ENCODE results near the gene STX5.
"Not testable (repeated sequence)": the region's sequence is repeated elsewhere in the genome, so short reads cannot be mapped to it uniquely, and the experiment has no call there.

STX5 gene

DNA sequence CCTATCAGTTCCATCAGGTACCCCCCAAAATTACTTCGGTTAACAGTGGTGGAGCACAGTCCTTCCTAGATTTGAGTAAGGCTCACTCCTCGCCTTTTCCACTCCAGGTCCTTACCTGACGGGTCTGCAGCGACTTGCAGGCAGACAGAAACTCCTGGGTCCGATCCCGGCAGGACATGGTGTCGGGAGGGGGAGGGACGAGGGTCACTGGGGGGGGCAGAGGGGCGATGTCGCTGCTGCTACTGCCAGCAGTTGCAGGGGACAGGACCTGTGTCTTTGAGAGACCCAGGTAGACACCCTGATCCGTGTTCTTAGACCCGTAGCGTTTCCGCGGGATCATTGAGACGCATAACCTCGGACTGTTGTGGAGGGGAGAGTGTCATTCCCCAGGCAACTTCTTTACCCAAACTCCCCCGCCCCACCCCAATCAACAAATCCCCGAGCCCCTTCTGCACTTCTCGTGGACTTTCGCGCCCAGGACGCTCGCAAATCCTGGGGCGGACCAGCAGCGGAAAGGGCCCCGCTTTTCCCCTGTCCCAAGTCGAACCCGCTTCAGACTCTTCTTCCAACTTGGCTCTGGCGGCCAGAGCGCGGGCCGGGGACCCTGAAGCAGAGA is 839 bp downstream of the STX5 start:
- no peaks in the 10 kb centered on the region for H3K27me3 ChIP-seq (ENCODE audit: control insufficient read depth in 5 of 5, insufficient read depth in 4 of 5, low read length in 5 of 5)
- H3K4me3 ChIP-seq (ENCODE audit: low read depth in 1 of 5, low read length in 5 of 5) = peak overlapping the region; percentile 83 to 94 (median 91)
- H3K27ac ChIP-seq (ENCODE audit: low read depth, low read length) = peak overlapping the region; percentile 96
- H3K9me3 ChIP-seq (ENCODE audit: control insufficient read depth in 5 of 5, low read length in 5 of 5) = no peaks in the 10 kb centered on the region
- peaks cover 10 to 41% (median 39%) of the 10 kb centered on the region in 5 donors for H3K36me3 ChIP-seq (ENCODE audit: control insufficient read depth in 5 of 5, insufficient read depth in 5 of 5, low read length in 5 of 5)
- peak overlapping the region; percentile 86 to 95 (median 92) for H3K9ac ChIP-seq (ENCODE audit: low read length in 5 of 5)
- H3K4me1 ChIP-seq (ENCODE audit: control insufficient read depth in 5 of 5, insufficient read depth in 5 of 5, low read length in 5 of 5) = peaks cover 13 to 40% (median 35%) of the 10 kb centered on the region in 5 donors

DNA sequence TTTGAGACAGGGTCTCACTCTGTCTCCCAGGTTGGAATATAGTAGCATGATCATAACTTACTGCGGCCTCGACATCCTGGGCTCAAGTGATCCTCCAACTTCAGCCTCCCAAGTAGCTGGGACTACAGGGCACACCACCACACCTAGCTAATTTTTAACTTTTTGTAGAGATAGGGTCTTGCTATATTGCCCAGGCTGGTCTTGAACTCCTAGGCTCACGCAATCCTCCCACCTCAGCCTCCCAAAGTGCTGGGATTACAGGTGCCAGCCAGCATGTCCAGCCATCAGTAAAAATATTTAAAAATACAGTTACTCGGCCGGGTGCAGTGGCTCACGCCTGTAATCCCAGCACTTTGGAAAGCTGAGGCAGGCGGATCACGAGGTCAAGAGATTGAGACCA is 3.7 kb downstream of the STX5 start:
- not testable (repeated sequence) for H3K9ac ChIP-seq (ENCODE audit: low read length in 5 of 5); H3K9me3 ChIP-seq (ENCODE audit: control insufficient read depth in 5 of 5, low read length in 5 of 5); H3K4me3 ChIP-seq (ENCODE audit: low read depth in 1 of 5, low read length in 5 of 5); H3K27me3 ChIP-seq (ENCODE audit: control insufficient read depth in 5 of 5, insufficient read depth in 4 of 5, low read length in 5 of 5); H3K27ac ChIP-seq (ENCODE audit: low read depth, low read length)
- peaks cover 10 to 32% (median 28%) of the 10 kb centered on the region in 5 donors for H3K4me1 ChIP-seq (ENCODE audit: control insufficient read depth in 5 of 5, insufficient read depth in 5 of 5, low read length in 5 of 5)
- H3K36me3 ChIP-seq (ENCODE audit: control insufficient read depth in 5 of 5, insufficient read depth in 5 of 5, low read length in 5 of 5) = peaks cover 12 to 46% (median 43%) of the 10 kb centered on the region in 5 donors

DNA sequence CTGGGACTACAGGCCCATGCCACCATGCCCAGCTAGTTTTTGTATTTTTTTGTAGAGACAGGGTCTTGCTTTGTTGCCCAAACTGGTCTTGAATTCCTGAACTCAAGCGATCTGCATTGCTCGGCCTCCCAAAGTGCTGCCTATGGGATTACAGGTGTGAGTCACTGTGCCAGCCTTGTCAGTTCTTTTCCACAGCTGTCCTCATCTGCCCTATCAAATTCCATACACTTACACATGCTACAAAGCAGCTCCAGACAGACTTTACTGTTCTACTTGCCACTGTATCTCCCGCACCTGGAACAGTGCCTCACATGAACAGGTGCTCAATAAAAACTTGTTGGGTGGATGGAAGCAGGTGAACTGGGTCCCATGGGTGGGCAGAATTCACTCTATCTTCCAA is 8.2 kb downstream of the STX5 start:
- Histone ChIP-seq H3K27ac (ENCODE audit: low read depth, low read length) (no peak overlapping the region), H3K9me3 (ENCODE audit: control insufficient read depth in 5 of 5, low read length in 5 of 5) (no peaks in the 10 kb centered on the region), H3K9ac (ENCODE audit: low read length in 5 of 5) (no peak overlapping the region), H3K4me3 (ENCODE audit: low read depth in 1 of 5, low read length in 5 of 5) (no peak overlapping the region), H3K36me3 (ENCODE audit: control insufficient read depth in 5 of 5, insufficient read depth in 5 of 5, low read length in 5 of 5) (peaks cover 12 to 84% (median 67%) of the 10 kb centered on the region in 5 donors), H3K27me3 (ENCODE audit: control insufficient read depth in 5 of 5, insufficient read depth in 4 of 5, low read length in 5 of 5) (no peaks in the 10 kb centered on the region), H3K4me1 (ENCODE audit: control insufficient read depth in 5 of 5, insufficient read depth in 5 of 5, low read length in 5 of 5) (peaks cover 0 to 6% (median 5%) of the 10 kb centered on the region in 5 donors)

DNA sequence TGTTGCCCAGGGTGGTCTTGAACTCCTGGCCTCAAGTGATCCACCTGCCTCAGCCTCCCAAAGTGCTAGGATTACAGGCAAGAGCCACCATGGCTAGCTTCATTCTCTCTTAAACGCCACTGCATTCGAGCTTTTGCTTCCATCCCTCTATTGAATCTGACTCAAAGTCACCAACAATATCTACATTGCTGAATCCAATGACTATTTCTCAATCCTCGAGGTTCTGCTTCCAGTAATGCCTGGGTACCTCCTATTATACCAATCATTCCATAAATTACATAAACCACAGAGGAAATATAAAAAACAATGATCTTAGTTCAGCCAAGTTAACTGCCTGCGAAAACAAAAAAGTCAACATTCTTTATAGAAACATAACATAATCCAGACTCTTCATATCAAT is 14.7 kb downstream of the STX5 start:
- peaks cover 3 to 47% (median 24%) of the 10 kb centered on the region in 5 donors for H3K36me3 ChIP-seq (ENCODE audit: control insufficient read depth in 5 of 5, insufficient read depth in 5 of 5, low read length in 5 of 5)
- H3K27me3 ChIP-seq (ENCODE audit: control insufficient read depth in 5 of 5, insufficient read depth in 4 of 5, low read length in 5 of 5) = no peaks in the 10 kb centered on the region
- no peak overlapping the region for H3K27ac ChIP-seq (ENCODE audit: low read depth, low read length)
- no peak overlapping the region for H3K9ac ChIP-seq (ENCODE audit: low read length in 5 of 5)
- no peaks in the 10 kb centered on the region for H3K4me1 ChIP-seq (ENCODE audit: control insufficient read depth in 5 of 5, insufficient read depth in 5 of 5, low read length in 5 of 5)
- H3K9me3 ChIP-seq (ENCODE audit: control insufficient read depth in 5 of 5, low read length in 5 of 5) = no peaks in the 10 kb centered on the region
- H3K4me3 ChIP-seq (ENCODE audit: low read depth in 1 of 5, low read length in 5 of 5) = no peak overlapping the region

DNA sequence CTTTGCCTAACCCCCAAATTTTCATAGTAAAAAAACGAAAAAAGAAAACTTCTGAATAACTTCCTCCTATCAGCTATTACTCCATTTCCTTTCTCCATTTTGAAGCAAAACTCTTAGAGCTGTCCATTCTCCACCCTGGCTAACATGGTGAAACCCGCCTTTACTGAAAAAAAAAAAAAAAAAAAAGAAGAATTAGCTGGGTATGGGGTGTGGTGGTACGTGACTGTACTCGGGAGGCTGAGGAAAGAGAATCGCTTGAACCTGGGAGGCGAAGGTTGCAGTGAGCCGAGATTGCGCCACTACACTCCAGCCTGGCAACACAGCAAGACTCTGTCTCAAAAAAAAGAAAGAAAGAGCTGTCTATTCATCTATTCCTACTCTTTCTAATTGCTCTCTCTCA is 15.3 kb downstream of the STX5 start:
- Histone ChIP-seq H3K27ac (ENCODE audit: low read depth, low read length) (no peak overlapping the region), H3K9me3 (ENCODE audit: control insufficient read depth in 5 of 5, low read length in 5 of 5) (no peaks in the 10 kb centered on the region), H3K4me1 (ENCODE audit: control insufficient read depth in 5 of 5, insufficient read depth in 5 of 5, low read length in 5 of 5) (no peaks in the 10 kb centered on the region), H3K9ac (ENCODE audit: low read length in 5 of 5) (no peak overlapping the region), H3K4me3 (ENCODE audit: low read depth in 1 of 5, low read length in 5 of 5) (no peak overlapping the region), H3K27me3 (ENCODE audit: control insufficient read depth in 5 of 5, insufficient read depth in 4 of 5, low read length in 5 of 5) (no peaks in the 10 kb centered on the region), H3K36me3 (ENCODE audit: control insufficient read depth in 5 of 5, insufficient read depth in 5 of 5, low read length in 5 of 5) (peaks cover 3 to 41% (median 20%) of the 10 kb centered on the region in 5 donors)

DNA sequence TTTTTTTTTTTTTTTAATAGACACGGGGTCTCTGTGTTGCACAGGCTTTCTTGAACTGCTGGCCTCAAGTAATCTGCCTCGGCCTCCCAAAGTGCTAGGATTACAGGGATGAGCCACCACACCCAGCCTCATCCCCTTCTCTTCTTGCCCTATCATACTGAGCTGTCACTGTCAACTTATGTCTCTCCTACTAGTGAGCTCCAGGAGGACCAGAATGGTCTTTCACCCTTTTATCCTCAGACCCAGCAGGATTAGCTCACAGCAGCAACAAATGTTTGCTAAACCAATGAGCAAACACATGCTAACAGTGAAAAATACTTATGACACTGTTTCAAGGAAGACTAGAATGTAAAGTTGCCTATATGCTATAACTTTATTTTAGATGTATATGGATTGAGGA is 20.2 kb downstream of the STX5 start:
- no peaks in the 10 kb centered on the region for H3K27me3 ChIP-seq (ENCODE audit: control insufficient read depth in 5 of 5, insufficient read depth in 4 of 5, low read length in 5 of 5)
- no peak overlapping the region for H3K9ac ChIP-seq (ENCODE audit: low read length in 5 of 5)
- no peaks in the 10 kb centered on the region for H3K9me3 ChIP-seq (ENCODE audit: control insufficient read depth in 5 of 5, low read length in 5 of 5)
- H3K4me3 ChIP-seq (ENCODE audit: low read depth in 1 of 5, low read length in 5 of 5) = no peak overlapping the region
- H3K36me3 ChIP-seq (ENCODE audit: control insufficient read depth in 5 of 5, insufficient read depth in 5 of 5, low read length in 5 of 5) = peaks cover 0 to 18% (median 7%) of the 10 kb centered on the region in 5 donors
- no peak overlapping the region for H3K27ac ChIP-seq (ENCODE audit: low read depth, low read length)
- H3K4me1 ChIP-seq (ENCODE audit: control insufficient read depth in 5 of 5, insufficient read depth in 5 of 5, low read length in 5 of 5) = peaks cover 0 to 2% (median 0%) of the 10 kb centered on the region in 5 donors

DNA sequence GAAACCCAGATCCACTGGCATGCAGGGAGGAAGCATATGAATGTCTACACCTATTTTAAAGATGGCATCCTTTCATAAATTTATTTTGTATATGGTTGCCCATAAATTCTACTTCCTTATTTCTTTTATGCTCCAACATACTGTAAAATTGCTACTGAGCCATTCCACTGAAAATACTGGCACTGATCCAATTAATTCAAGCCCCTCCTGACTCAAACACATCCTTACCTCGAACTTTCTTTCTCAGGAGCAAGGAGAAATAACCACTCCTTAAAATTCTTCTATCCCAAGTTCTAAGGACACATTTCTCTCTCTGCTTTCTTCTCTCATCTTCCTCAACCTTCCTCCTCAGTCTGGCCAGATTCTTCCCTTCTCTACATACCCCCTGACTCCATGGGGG is 21.1 kb downstream of the STX5 start:
- Histone ChIP-seq H3K27ac (ENCODE audit: low read depth, low read length) (no peak overlapping the region), H3K27me3 (ENCODE audit: control insufficient read depth in 5 of 5, insufficient read depth in 4 of 5, low read length in 5 of 5) (no peaks in the 10 kb centered on the region), H3K9ac (ENCODE audit: low read length in 5 of 5) (no peak overlapping the region), H3K36me3 (ENCODE audit: control insufficient read depth in 5 of 5, insufficient read depth in 5 of 5, low read length in 5 of 5) (peaks cover 0 to 18% (median 9%) of the 10 kb centered on the region in 5 donors), H3K9me3 (ENCODE audit: control insufficient read depth in 5 of 5, low read length in 5 of 5) (no peaks in the 10 kb centered on the region), H3K4me1 (ENCODE audit: control insufficient read depth in 5 of 5, insufficient read depth in 5 of 5, low read length in 5 of 5) (peaks cover 0 to 11% (median 5%) of the 10 kb centered on the region in 5 donors), H3K4me3 (ENCODE audit: low read depth in 1 of 5, low read length in 5 of 5) (no peak overlapping the region)

DNA sequence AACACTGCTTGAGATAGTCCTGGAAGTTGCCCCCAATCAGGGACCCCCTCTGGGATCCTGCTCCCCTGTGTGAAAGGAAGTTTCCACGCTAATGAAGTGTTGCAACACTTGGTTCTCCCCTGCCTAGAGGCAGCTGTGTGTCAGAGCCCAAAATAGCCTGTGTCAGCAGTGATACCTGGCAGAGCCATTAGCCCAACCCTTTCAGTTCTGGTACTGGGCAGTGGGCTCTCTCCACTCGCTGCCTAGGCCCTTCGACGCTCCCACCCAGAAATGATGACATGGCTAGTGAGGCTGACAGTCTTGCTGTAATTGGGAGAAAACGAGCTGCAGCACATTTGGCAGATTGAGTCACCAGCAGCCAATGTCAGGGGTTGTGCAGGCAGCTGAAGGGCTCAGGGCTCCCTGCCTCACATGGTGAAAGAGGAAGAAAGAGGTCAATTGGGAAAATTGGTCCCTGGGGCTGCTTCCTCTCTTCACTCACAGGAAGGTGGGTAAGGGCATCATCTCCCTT is 25.2 kb downstream of the STX5 start:
- Histone ChIP-seq H3K27ac (ENCODE audit: low read depth, low read length) (no peak overlapping the region), H3K27me3 (ENCODE audit: control insufficient read depth in 5 of 5, insufficient read depth in 4 of 5, low read length in 5 of 5) (no peaks in the 10 kb centered on the region), H3K4me3 (ENCODE audit: low read depth in 1 of 5, low read length in 5 of 5) (no peak overlapping the region), H3K36me3 (ENCODE audit: control insufficient read depth in 5 of 5, insufficient read depth in 5 of 5, low read length in 5 of 5) (peaks cover 0 to 27% (median 21%) of the 10 kb centered on the region in 5 donors), H3K4me1 (ENCODE audit: control insufficient read depth in 5 of 5, insufficient read depth in 5 of 5, low read length in 5 of 5) (peaks cover 3 to 31% (median 24%) of the 10 kb centered on the region in 5 donors), H3K9ac (ENCODE audit: low read length in 5 of 5) (peak overlapping the region in 1 of 5 donors; percentile 16), H3K9me3 (ENCODE audit: control insufficient read depth in 5 of 5, low read length in 5 of 5) (no peaks in the 10 kb centered on the region)

DNA sequence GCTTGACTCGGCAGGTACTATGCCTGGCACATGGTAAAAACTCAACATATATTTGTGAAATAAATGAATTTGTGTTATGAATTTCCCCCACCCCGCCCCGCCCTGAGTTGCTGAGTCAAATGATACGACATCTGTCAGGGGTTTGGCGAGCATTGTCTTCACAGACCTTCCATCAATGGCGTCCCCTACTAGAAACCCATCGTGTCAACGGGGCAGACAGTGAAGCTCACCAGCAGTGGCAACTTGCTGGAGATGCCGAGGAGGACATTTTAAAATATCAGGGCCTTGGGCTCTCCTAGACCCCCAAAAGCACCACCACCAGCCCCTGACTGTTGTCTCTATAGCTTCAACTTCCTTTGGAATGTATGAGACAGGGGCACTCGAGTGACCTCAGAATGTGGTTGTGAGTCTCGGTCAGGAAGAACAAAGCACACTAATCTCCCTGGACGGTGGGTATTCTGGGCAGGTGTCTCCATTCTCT is 25.9 kb downstream of the STX5 start:
- Histone ChIP-seq H3K4me3 (ENCODE audit: low read depth in 1 of 5, low read length in 5 of 5) (peak overlapping the region; percentile 92 to 94 (median 93)), H3K9ac (ENCODE audit: low read length in 5 of 5) (peak overlapping the region in 4 of 5 donors; percentile 31 to 93 (median 70)), H3K4me1 (ENCODE audit: control insufficient read depth in 5 of 5, insufficient read depth in 5 of 5, low read length in 5 of 5) (peaks cover 3 to 31% (median 24%) of the 10 kb centered on the region in 5 donors), H3K36me3 (ENCODE audit: control insufficient read depth in 5 of 5, insufficient read depth in 5 of 5, low read length in 5 of 5) (peaks cover 4 to 33% (median 28%) of the 10 kb centered on the region in 5 donors), H3K27ac (ENCODE audit: low read depth, low read length) (peak overlapping the region; percentile 77), H3K27me3 (ENCODE audit: control insufficient read depth in 5 of 5, insufficient read depth in 4 of 5, low read length in 5 of 5) (no peaks in the 10 kb centered on the region), H3K9me3 (ENCODE audit: control insufficient read depth in 5 of 5, low read length in 5 of 5) (no peaks in the 10 kb centered on the region)

DNA sequence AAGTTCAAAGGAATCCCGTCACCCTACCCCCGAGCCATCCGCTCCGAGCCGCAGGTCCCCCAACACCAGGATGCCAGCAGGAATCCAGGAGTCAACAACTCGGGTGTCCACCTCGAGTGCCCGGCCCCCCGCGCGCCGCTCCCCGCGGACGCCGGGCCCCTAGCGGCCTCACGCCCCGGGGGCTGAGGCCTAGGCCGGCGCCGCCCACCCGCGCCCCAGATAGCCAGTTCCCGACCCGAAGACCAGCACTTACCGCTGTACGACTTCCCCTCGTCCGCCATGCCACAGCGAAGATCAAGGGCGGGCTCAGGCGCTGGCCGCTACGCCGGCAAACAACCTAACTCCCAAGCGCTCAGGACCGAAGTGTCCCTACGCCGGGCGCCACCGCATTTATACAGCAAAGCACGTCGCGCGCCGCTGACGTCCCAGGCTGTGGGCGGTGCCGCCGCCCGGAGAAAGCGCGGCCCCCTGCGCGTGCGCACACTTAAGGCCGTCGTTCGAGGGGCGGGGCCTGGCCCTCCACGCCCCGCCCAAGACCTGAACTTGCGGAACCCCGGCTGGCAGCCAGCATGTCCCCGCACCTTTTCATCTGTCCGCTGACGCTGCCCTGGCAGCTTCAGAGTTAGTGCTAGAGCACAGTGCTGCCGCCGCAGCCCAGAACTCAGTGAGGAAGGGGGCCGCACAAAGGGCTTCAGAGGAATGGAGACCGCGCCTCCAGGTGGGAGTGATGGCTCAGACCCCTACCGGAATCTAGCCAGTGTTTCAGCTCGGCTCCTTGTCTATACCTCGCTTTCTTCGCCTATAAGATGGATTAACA is 26.6 kb downstream of the STX5 start, which contains the start of gene NXF1:
NXF1 (minus strand) TSS at position 365 of the 817 bp plus-strand sequence; CDS start at position 281, 84 bp downstream.
- Histone ChIP-seq H3K4me1 (ENCODE audit: control insufficient read depth in 5 of 5, insufficient read depth in 5 of 5, low read length in 5 of 5) (peaks cover 3 to 31% (median 24%) of the 10 kb centered on the region in 5 donors), H3K27me3 (ENCODE audit: control insufficient read depth in 5 of 5, insufficient read depth in 4 of 5, low read length in 5 of 5) (no peaks in the 10 kb centered on the region), H3K36me3 (ENCODE audit: control insufficient read depth in 5 of 5, insufficient read depth in 5 of 5, low read length in 5 of 5) (peaks cover 4 to 40% (median 35%) of the 10 kb centered on the region in 5 donors), H3K9ac (ENCODE audit: low read length in 5 of 5) (peak within 1 kb of the TSS; percentile 30 to 98 (median 93)), H3K4me3 (ENCODE audit: low read depth in 1 of 5, low read length in 5 of 5) (peak within 1 kb of the TSS; percentile 92 to 94 (median 93)), H3K9me3 (ENCODE audit: control insufficient read depth in 5 of 5, low read length in 5 of 5) (no peaks in the 10 kb centered on the region), H3K27ac (ENCODE audit: low read depth, low read length) (peak within 1 kb of the TSS; percentile 77)

All from subcutaneous abdominal adipose tissue (tissue), 5 donors.